Mammary epithelial cell (primary cell): ENCODE results near the gene VWA7.

Source experiments
- EZH2 ChIP-seq: IDR thresholded peaks from 2 replicates; pipeline ENCODE4 v1.6.1; 2012; ENCODE audit warnings: low read length, inconsistent platforms, borderline replicate concordance
- TF ChIP-seq, protein P1 (sequence below), 2 donors: IDR thresholded peaks in 1 of 2; conservative IDR thresholded peaks in 1 of 2; 2 replicates each; pipeline ENCODE4 v1.5.1; 2011 to 2012; ENCODE audit warnings: inconsistent platforms in 2 of 2, low read length in 2 of 2, mild to moderate bottlenecking in 2 of 2, control low read depth in 1 of 2, low read depth in 1 of 2; ENCODE audit not compliant: insufficient read depth in 1 of 2; ENCODE audit errors: extremely low read depth in 1 of 2

DNA sequence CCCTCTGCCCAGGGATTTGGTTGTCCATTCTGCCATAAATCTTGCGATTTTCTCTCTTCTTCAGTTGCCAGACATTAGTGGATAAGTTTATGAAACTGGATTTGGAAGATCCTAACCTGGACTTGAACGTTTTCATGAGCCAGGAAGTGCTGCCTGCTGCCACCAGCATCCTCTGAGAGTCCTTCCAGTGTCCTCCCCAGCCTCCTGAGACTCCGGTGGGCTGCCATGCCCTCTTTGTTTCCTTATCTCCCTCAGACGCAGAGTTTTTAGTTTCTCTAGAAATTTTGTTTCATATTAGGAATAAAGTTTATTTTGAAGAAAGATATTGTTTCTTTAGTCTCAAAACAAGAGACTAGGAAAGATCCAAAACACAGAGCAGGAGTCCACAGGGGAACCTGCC is 14.8 kb downstream of the VWA7 start, which contains the start of gene SAPCD1:
- TF ChIP-seq, protein P1, sequence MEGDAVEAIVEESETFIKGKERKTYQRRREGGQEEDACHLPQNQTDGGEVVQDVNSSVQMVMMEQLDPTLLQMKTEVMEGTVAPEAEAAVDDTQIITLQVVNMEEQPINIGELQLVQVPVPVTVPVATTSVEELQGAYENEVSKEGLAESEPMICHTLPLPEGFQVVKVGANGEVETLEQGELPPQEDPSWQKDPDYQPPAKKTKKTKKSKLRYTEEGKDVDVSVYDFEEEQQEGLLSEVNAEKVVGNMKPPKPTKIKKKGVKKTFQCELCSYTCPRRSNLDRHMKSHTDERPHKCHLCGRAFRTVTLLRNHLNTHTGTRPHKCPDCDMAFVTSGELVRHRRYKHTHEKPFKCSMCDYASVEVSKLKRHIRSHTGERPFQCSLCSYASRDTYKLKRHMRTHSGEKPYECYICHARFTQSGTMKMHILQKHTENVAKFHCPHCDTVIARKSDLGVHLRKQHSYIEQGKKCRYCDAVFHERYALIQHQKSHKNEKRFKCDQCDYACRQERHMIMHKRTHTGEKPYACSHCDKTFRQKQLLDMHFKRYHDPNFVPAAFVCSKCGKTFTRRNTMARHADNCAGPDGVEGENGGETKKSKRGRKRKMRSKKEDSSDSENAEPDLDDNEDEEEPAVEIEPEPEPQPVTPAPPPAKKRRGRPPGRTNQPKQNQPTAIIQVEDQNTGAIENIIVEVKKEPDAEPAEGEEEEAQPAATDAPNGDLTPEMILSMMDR (conservative IDR thresholded peaks at IDR 0.05 in 1 of 2, IDR thresholded peaks at IDR 0.05 in 1 of 2; ENCODE audit: extremely low read depth in 1 of 2, insufficient read depth in 1 of 2, low read depth in 1 of 2, low read length in 2 of 2): no peak
- TF ChIP-seq EZH2: no peak
